ENCODE data around the gene FGF21.

Gene FGF21

DNA sequence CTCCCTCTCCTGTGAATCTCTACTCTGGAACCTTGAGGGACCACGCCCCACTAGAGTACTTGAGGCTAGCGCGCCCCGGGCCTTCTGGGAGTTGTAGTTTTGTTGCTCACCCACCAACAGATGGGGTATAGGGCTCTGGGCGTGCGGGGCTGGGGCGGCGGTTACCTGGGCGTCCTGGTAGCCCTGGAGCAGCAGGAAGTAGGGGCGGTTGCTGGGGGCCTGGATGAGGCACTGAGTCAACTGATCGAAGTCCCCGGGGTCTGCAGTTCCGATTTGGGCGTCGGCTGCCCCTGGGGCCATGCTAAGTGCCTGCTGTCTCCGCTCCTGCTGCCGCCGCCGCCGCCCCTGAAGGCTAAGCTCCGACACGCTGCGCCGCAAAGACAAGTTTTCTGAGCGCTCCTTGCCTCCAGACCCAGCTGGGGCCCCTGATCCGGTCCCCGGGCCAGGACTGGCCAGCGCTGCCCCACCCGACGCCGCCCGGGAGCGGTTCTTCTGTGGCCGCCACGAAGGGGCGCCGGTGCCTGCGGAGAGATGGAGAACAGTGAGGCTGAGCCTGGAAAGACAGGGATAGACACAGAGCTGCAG lies 20.2 kb upstream of the FGF21 start:
- TF ChIP-seq EZH2phosphoT487 (conservative IDR thresholded peaks at IDR 0.05; ENCODE audit: low read length), result no peak
- TF ChIP-seq, protein P1, sequence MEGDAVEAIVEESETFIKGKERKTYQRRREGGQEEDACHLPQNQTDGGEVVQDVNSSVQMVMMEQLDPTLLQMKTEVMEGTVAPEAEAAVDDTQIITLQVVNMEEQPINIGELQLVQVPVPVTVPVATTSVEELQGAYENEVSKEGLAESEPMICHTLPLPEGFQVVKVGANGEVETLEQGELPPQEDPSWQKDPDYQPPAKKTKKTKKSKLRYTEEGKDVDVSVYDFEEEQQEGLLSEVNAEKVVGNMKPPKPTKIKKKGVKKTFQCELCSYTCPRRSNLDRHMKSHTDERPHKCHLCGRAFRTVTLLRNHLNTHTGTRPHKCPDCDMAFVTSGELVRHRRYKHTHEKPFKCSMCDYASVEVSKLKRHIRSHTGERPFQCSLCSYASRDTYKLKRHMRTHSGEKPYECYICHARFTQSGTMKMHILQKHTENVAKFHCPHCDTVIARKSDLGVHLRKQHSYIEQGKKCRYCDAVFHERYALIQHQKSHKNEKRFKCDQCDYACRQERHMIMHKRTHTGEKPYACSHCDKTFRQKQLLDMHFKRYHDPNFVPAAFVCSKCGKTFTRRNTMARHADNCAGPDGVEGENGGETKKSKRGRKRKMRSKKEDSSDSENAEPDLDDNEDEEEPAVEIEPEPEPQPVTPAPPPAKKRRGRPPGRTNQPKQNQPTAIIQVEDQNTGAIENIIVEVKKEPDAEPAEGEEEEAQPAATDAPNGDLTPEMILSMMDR (IDR thresholded peaks at IDR 0.05; ENCODE audit: insufficient read depth, low read length, poor library complexity, severe bottlenecking), result no peak
- Histone ChIP-seq H3F3A (ENCODE audit: insufficient read depth) (no peaks in the 10 kb centered on the region), H3K4me3 (ENCODE audit: insufficient read depth, low read length, poor library complexity, severe bottlenecking) (no peak overlapping the region), H4K20me1 (ENCODE audit: low read depth, low read length) (no peaks in the 10 kb centered on the region), H3K9me3 (ENCODE audit: insufficient read depth, low read length) (no peaks in the 10 kb centered on the region), H3K9me2 (replicated peaks; ENCODE audit: insufficient read depth, low read length) (no peaks in the 10 kb centered on the region), H2AFZ (ENCODE audit: low read depth, low read length, severe bottlenecking) (no peak overlapping the region), H3K79me2 (ENCODE audit: insufficient read depth, low read length) (no peaks in the 10 kb centered on the region), H3K4me2 (ENCODE audit: low read depth, low read length, poor library complexity, severe bottlenecking) (no peak overlapping the region), H3K27me3 (ENCODE audit: low read length) (no peaks in the 10 kb centered on the region), H3K9ac (ENCODE audit: low read length) (no peak overlapping the region), H3K36me3 (ENCODE audit: low read length) (no peaks in the 10 kb centered on the region), H3K27ac (ENCODE audit: low read depth, low read length) (no peak overlapping the region)

GRCh38 chr19:48737360-48737998 lies 17.8 kb upstream of the FGF21 start:
- Histone ChIP-seq H3K9me3 (ENCODE audit: insufficient read depth, low read length) (no peaks in the 10 kb centered on the region), H3K9me2 (replicated peaks; ENCODE audit: insufficient read depth, low read length) (no peaks in the 10 kb centered on the region), H2AFZ (ENCODE audit: low read depth, low read length, severe bottlenecking) (no peak overlapping the region), H3K79me2 (ENCODE audit: insufficient read depth, low read length) (no peaks in the 10 kb centered on the region), H4K20me1 (ENCODE audit: low read depth, low read length) (no peaks in the 10 kb centered on the region), H3K27me3 (ENCODE audit: low read length) (no peaks in the 10 kb centered on the region), H3K9ac (ENCODE audit: low read length) (no peak overlapping the region), H3K4me2 (ENCODE audit: low read depth, low read length, poor library complexity, severe bottlenecking) (no peak overlapping the region), H3K4me3 (ENCODE audit: insufficient read depth, low read length, poor library complexity, severe bottlenecking) (no peak overlapping the region), H3F3A (ENCODE audit: insufficient read depth) (no peaks in the 10 kb centered on the region), H3K27ac (ENCODE audit: low read depth, low read length) (no peak overlapping the region), H3K36me3 (ENCODE audit: low read length) (no peaks in the 10 kb centered on the region)
- TF ChIP-seq, protein P1 (IDR thresholded peaks at IDR 0.05; ENCODE audit: insufficient read depth, low read length, poor library complexity, severe bottlenecking), result no peak
- no peak for TF ChIP-seq EZH2phosphoT487 (conservative IDR thresholded peaks at IDR 0.05; ENCODE audit: low read length)

- H3K4me2 ChIP-seq (ENCODE audit: low read depth, low read length, poor library complexity, severe bottlenecking), result peak overlapping the region; percentile 16
- no peaks in the 10 kb centered on the region for H3K36me3 ChIP-seq (ENCODE audit: low read length)
- no peak overlapping the region for H2AFZ ChIP-seq (ENCODE audit: low read depth, low read length, severe bottlenecking)
- H3F3A ChIP-seq (ENCODE audit: insufficient read depth), result no peaks in the 10 kb centered on the region
- H3K4me3 ChIP-seq (ENCODE audit: insufficient read depth, low read length, poor library complexity, severe bottlenecking), result no peak overlapping the region
- no peaks in the 10 kb centered on the region for H3K27me3 ChIP-seq (ENCODE audit: low read length)
- no peak overlapping the region for H3K9ac ChIP-seq (ENCODE audit: low read length)
- no peaks in the 10 kb centered on the region for H3K9me3 ChIP-seq (ENCODE audit: insufficient read depth, low read length)
- H4K20me1 ChIP-seq (ENCODE audit: low read depth, low read length), result no peaks in the 10 kb centered on the region
- H3K27ac ChIP-seq (ENCODE audit: low read depth, low read length), result no peak overlapping the region
- TF ChIP-seq, protein P1 (IDR thresholded peaks at IDR 0.05; ENCODE audit: insufficient read depth, low read length, poor library complexity, severe bottlenecking), result no peak
- TF ChIP-seq EZH2phosphoT487 (conservative IDR thresholded peaks at IDR 0.05; ENCODE audit: low read length), result no peak
- no peaks in the 10 kb centered on the region for H3K9me2 ChIP-seq (replicated peaks; ENCODE audit: insufficient read depth, low read length)
- H3K79me2 ChIP-seq (ENCODE audit: insufficient read depth, low read length), result no peaks in the 10 kb centered on the region
Observed at GRCh38 chr19:48738557-48739403, 16.5 kb upstream of the FGF21 start.
